GM19239 (cell line): ENCODE data around the gene PRCP.

Source experiments
- DNase-seq: peaks from one replicate; pipeline ENCODE4 v3.0.0; 2011; ENCODE audit warnings: low spot score; ENCODE audit not compliant: insufficient read length
- FAIRE-seq: peaks from 2 replicates; lab custom pipeline; 2011; peaks lifted over from hg19 to GRCh38; lab: Jason Lieb, UNC

PRCP gene

DNA sequence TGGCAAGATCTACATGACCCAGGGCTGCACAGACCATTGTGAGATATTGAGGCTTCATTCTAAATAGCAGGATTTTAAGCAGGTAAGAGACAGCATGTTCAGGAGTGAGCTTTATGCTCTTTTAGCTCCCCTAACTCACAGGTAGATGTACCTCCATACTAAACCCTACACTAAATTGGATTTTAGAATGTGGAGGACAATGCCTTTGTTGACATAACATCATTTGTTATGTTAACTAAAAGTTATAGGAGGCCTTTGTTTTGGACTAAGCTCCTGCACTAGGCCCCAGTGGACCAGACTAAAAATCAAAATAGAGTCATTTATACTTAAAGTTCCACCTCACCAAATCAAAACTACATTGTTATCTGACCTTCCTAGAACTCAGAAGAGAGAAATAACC is 8.1 kb upstream of the PRCP start:
- FAIRE-seq (no peak), DNase-seq (no peak)

DNA sequence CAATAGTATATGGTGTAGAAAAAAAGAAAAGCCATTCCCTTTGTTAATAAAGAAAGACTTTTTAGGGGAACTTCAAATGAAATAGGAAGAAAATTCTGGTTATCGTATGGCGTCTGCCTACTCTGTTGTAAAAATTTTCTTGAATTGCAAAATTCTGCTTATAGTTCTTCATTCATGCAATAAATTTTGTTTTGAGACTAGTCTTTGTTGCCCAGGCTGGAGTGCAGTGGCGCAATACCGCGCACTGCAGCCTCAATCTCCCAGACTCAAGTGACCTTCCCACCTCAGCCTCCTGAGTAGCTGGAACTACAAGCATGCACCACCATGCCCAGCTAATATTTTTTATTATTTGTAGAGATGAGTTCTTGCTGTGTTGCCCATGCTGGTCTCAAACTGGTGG is 7.1 kb upstream of the PRCP start:
- FAIRE-seq (no peak), DNase-seq (no peak)

DNA sequence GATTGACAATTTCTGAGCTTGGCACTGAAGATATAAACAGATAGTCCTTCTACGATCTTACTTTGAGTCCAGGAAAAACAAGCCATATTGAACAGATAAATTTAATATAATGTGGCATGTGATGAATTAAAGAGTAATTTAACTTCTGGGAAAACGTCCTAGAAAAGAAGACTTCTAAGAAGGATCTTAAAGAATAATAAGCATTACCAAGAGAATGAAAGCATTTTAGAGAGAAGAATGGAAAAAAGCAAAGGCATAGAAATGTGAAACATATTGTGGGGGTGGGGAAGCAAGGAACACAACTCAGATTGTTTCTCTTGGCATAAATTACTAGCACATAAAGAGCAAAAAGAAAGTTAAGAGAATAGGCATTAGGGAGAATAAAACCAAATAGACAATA is 6.7 kb upstream of the PRCP start:
- no peak for FAIRE-seq
- DNase-seq: no peak

DNA sequence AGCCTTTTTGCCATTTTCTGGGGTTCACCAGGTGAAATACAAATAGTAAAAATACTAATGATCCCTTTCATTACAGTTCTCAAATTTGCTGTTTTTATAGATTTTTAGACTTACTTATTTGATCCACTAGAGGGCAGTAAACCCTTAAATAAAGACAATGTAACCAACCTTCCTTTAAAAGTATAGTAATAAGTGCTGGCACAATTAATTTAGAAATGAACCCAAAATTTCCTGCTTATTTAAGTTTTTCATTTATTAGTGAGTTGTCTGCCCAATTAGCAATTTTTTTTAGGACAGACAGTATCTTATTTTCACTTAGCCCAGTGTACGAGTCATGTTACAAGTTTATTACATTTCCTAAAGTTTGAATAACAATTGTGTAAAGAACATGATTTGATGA is 6.0 kb upstream of the PRCP start:
- no peak for DNase-seq
- FAIRE-seq: peak; percentile 79

DNA sequence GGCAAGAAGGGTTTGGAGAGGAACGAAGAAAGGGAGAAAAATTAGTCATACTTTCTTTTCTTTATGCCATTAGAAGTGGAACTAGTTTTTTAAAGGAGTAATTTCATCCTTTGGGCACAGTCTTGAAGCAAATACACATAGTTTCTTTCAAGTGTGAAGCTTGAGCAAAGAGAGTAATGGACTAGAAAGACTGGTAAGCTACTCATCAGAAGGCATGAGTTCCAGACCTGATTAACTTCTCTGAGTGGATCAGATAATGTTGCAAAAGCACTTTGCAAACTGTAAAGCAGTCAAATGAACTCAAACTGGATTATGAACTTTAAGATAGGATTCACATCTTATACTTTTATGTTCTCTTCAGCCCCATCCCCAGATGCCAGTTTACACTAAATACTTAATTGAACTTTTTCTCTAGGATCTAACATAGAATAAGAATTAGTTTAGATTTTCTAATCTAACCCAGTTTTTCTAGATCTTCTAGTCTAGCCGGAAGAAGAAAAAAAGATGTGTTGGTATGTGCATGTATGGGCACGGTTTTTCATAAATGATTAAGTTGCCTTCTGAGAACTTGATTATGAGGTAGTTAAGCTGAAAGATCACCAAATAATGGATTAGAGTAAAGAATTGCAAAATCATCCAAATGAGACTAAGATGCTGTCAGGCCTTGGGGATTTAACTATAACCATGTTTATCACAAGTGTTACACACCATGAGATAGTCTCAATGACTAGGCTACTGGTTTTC is 3.8 kb upstream of the PRCP start:
- no peak for DNase-seq
- no peak for FAIRE-seq

DNA sequence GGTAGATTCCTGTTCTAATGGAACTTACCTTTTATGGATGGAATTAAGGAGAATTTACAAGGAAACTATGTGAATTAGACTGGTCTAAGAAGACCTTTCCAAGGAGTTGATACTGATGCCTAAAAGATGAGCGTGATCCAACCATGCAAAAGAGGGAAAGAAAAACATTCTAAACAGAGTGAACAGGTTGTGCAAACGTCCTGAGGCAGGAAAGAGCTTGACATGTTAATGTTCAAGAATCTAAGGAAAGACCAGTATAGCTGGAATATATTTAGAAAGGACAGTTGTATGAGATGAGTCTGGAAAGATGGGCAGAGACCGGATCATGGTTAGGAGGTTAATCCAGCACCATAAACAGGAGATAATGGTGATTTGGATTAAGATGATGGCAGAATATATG is 2.6 kb upstream of the PRCP start:
- FAIRE-seq (no peak), DNase-seq (no peak)

DNA sequence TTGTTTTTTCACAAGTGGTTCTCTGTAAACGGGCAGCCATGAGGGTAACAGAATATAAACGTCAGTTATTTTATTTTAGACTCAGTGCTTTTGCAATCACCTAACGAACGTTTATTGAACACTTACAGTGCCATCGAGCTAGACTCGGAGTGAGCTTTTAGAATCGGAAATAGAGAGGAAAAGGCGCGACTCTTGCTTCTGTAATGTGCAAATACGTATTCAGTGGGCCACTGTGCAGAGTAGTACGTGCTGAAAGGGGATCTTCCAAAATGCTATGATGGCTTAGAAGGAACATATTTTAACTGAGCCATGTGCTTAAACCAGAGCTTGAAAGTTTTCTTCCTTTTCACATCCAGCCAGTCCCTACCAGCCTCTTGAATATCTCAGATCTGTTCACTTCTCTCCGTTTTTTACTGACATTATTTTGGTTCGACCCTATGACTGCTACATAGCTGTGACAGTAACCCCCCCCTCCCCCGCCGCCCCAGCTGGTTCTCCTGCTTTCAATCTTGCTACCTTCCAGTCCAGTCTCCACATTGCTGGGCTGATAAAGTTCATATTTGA is 1.8 kb upstream of the PRCP start:
- no peak for DNase-seq
- peak; percentile 45 for FAIRE-seq

DNA sequence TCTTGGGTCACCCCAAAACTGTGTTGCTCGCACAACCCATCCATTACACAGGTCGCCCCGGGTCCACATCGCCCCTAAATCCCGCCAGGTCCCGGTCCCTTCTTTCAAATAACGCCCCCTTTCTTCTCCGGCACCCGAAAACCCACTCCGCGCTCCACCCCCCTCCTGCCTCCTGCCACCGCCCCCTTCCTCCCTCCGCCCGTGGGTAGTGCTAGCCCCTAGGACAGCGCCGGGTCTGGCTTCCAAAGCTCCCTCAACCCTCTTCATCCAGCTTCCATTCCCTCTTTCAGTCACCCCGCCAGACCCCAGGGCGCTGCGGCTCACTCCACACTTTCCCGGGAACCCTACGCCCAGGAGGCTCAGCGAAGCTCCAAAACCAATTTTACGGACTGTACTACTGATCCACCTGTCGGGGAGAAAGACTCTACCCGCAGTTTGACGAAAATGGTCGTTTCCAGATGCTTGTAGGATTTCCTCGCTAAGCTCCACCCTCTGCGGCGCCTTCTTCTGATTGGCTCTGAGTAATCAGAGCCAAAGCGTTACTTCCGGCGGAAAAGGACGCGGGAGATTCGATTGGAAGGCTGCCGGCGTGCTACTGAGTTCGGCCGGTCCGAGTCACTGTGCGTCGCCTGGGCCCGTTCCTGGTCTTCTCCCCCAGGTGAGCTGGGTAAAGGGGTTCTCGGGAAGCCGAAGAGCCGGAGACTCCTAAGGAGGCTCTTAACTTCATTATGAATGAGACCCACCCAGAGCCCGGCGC is 1.1 kb upstream of the PRCP start, which contains the start of gene DDIAS:
Gene DDIAS, plus strand, starts transcription at position 572 of the 757 bp plus-strand sequence. CDS start 13,003 bp downstream, outside the sequence.
- DNase-seq: peak; percentile 40
- FAIRE-seq: peak; percentile 96

DNA sequence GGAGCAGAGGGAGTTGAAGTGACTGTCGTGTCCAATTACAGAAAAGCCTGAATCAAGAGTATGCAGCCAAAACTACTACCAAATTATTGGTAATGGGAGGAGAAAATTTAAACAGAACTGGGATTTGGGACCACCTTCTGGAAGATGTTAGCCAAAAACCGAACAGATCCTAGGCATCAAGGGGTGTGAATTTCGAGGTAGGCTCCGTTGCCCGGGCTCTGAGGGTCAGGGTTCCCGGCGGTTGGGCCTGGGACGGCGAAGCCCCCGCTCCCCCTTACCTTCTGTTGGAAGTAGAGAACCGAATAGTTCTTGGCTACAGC is 313 bp downstream of the PRCP start:
- FAIRE-seq (peak; percentile 4), DNase-seq (no peak)

DNA sequence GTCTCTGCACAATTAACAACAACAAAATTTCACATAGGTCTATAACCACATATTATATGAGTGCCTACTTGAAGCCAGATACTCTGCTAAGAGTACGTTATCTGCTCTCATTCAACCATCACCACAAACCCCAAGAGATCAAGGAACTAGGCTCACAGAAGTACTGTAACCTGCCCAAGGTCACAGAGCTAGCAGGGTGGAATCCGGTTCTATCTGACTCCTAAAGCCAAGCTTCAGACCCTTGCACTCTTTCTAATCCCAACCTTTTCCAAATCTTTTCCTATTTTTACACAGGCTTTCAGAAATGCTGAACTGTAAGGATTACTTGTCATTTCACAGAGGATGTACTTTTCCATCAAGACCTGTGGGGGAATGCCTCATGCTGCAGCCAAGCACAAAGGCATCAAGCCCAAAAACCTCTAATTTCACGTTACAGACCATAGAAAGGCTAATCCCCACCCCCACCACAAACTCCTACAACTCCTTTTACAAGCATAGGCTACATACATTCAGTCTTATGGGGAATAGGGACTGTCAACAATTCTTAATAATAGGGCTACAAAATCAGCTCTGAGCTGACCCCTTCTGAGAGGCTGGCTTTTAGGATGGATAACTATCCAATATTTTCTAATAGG is 927 bp downstream of the PRCP start:
- FAIRE-seq (peak; percentile 23), DNase-seq (no peak)

DNA sequence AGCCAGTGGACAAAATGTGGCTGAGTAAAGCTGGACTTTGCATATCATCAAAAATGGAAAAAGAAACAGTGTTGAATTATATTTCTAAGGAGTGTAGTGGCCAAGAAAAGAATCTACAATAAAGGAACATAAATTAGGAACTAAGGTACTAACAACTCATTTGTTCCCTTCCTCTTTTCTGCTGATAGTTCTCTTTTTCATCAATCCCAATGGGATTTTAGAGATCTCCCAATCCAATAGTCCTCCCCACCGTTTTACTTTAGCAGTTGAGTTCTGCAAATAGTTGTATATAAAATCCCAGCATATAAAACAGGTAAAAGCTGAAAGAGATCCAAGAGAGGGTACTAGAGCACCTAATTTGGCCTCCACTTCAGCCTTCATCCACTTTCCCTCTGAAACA is 2.0 kb downstream of the PRCP start:
- FAIRE-seq (no peak), DNase-seq (no peak)

DNA sequence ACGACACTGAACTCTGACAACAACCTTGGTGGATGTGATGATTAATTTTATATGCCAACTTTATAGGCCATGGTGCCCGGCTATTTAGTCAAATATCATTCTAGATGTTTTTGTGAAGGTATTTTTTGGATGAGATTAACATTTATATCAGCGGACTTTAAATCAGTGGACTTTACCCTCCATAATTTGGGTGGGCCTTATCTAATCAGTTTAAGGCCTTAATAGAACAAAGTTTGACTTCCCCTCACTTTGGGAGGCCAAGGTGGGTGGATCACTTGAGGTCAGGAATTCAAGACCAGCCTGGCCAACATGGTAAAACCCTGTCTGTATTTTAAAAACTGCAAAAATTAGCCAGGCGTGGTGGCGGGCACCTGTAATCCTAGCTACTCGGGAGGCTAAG is 4.0 kb downstream of the PRCP start:
- FAIRE-seq (no peak), DNase-seq (no peak)

DNA sequence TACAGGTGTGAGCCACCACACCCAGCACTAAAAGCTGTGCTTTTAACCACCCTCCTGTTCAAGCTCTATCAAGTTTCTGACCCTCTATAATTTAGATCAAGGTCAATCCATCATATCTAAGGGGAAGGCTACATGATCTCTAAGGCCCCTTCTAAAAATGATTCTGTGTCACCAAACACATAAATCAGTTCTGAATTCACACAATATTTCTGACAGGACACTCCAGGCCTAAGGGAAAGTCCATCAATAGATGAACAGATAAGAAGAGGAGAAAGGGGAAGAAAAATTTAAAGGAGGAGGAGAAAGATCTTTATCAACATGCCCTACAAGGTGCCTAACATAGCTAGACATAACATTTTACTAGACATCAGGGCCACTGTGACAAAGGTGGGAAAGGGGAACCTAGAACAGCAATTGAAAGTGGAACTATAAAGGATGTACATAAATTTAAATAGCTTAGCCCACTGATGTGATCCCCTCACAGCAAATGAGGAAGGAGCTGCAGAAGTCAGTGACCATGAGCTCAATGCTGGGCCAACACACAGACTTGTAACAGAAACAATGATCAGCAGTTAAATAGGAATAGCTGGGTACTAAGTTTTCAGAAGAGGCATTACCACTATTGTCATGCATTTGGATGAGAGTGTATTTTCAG is 4.7 kb downstream of the PRCP start:
- FAIRE-seq (peak; percentile 44), DNase-seq (no peak)

DNA sequence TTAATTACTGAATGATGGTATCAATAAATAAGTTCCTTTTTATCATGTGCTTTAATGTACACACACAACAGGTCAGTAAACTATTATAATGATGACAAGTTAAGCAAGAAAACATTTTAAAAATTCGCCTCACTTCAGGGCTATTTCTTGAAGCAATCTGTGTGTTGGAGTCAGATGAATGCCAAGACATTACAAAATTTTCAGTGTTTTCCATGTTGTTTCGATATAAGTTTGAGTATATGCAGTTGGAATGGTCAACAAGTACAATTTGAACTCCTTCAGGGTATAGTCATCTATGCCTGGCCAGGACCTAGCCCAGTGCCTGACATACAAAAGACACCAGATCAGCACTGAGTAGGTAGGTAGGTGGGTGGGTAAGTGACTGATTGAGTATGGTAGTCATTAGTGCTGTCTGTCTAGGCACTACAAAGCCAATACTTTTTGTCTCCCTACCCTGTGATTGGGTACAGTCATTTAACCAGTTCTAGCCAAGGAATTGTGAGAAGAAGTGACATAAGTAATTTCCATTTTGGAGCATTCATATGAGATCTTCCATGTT is 7.5 kb downstream of the PRCP start:
- FAIRE-seq: no peak

DNA sequence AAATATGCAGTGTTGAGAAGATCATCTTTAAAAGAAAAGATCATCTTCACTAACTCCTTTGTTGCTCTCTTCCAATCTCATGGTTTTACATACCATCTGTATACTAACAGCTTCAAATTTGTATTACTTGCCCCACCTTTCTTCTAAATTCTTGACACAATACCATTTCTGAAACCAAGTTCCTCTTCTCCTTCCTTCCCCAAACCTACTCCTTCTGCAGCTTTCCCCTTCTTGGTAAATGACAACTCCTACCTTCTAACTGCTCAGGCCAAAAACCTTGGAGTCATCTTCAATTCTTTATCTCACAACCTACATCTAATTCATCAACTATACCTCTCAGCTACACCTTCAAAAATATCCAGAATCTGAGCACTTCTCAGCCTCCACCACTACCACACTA is 9.3 kb downstream of the PRCP start:
- FAIRE-seq (no peak), DNase-seq (no peak)

More for the DNA sequence above, 7.5 kb downstream of the PRCP start:
- DNase-seq: no peak

DNA sequence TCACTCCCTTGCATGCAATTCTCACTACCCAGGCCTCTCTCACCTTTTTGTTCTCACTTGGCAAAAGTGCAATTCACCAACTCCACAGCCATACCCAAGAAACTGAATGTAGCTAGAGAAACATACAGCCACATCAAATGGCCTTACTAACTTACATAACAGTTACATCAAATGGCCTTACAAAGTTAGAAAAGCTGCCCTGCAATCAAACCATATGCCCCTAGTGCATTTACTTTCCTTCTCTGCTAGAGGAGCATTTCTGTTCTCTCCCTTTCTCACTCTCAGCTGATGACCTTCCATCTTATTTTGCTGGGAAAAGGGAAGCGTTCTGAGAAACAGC is 10.3 kb downstream of the PRCP start:
- FAIRE-seq: no peak
- DNase-seq: no peak

DNA sequence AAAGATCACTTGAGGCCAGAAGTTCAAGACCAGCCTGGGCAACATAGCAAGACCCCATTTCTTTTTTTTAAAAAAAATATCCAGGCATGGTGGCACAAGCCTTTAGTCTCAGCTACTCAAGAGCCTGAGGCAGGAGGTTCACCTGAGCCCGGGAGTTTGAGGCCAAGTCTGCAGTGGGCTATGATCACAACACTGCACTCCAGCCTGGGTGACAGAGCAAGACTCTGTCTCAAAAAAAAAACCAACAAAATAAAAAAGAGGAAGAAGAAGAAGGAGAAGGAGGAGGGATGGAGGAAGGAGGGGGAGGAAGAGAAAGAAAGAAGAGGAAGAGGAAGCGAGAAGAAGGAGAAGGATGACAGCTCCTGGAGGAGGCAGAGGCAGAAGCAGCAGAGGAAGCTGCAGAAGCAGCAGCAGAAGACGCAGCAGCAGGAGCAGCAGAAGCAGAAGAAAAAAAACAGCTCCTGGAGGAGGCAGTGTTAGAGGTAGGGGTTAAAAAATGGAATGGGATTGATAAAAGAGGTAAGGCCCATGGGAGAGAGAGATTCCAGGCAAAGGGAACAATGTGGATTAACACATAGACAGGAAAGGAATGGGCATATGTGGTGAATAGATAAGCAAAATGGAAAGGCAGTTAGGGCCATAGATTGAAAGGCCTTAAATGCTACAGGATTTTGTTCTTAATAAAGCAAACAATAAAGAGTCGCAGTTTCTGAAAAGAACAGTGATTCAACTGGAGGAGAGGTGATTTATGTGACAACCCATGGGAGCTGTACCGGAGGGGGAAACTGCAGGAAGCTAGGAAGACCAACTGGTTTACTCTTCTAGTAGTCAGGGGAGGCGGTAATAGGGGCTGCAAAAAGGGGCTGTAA is 10.9 kb downstream of the PRCP start:
- DNase-seq: no peak
- FAIRE-seq: no peak

DNA sequence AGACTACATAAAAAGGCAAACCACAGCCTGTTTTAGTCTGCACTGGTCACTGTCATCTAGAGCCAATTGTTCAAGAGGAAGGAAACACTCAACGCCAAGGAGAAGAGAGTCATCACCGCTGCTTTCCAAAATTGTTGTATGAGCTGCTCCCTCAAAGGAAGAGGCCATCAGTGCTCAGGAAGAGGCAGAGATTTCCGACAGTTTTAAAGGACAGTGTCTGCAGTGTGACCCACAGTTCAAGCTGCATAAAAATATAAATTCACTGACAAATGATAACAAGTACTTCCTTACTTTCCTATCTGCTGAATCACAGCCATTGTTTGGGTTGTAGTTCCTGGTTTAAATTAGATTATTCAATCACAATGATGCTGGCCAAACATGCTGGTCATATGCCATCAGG is 16.4 kb downstream of the PRCP start:
- FAIRE-seq: no peak

More for the DNA sequence above, 16.4 kb downstream of the PRCP start:
- DNase-seq: no peak
